Naive thymus-derived CD8-positive, alpha-beta T cell (primary cell): ENCODE measurements around the gene GPR55. TPM values are rescaled to one million over a fixed set of nuclear protein-coding genes. Genes with fewer than 3 reads are reported as not detected.
A peak's percentile ranks its signal among the peaks of the same experiment; 100 is the strongest.

Experiments
- ATAC-seq, 2 donors: fragments of 150-1000 bp; cut with Tn5 transposase in 1 of 2; sonication (Bioruptor Pico), chemical (Tn5 transposase) in 1 of 2; 1 replicate in 1 of 2; 2 replicates in 1 of 2; pipeline ENCODE4 v1.10.0; 2021; ENCODE audit warnings: mild to moderate bottlenecking in 2 of 2, moderate library complexity in 2 of 2
- POLR2A ChIA-PET: fragments of 350-600 bp; sonication (Branson Sonifier 250); formaldehyde crosslinking; loops from one replicate; lab custom pipeline; 2021; ENCODE audit warnings: antibody characterized with exemption; lab: Charles Lee
- DNase-seq, 10 donors: peaks; one replicate each; pipeline versions ENCODE4 v3.0.0 to v3.0.0-alpha.2; 2020 to 2022
- H3K27ac Mint-ChIP-seq, 10 donors: one replicate each; pipeline ENCODE4 v1.8.0; 2020 to 2022; ENCODE audit warnings: mild to moderate bottlenecking in 10 of 10, mixed read lengths in 10 of 10, moderate library complexity in 4 of 10, inconsistent platforms in 1 of 10
- H3K27me3 Mint-ChIP-seq, 5 donors: one replicate each; pipeline ENCODE4 v1.8.0; 2021 to 2022; ENCODE audit warnings: mixed read lengths in 5 of 5
- H3K36me3 Mint-ChIP-seq, 3 donors: one replicate each; pipeline ENCODE4 v1.8.0; 2020 to 2022; ENCODE audit warnings: mixed read lengths in 3 of 3, mild to moderate bottlenecking in 2 of 3, inconsistent platforms in 1 of 3
- H3K4me1 Mint-ChIP-seq, 4 donors: one replicate each; pipeline ENCODE4 v1.8.0; 2021 to 2022; ENCODE audit warnings: mixed read lengths in 4 of 4
- H3K4me3 Mint-ChIP-seq, 10 donors: one replicate each; pipeline ENCODE4 v1.8.0; 2020 to 2022; ENCODE audit warnings: mild to moderate bottlenecking in 10 of 10, mixed read lengths in 10 of 10, moderate library complexity in 6 of 10, inconsistent platforms in 1 of 10
- H3K9me3 Mint-ChIP-seq, 9 donors: one replicate each; pipeline ENCODE4 v1.8.0; 2020 to 2022; ENCODE audit warnings: mixed read lengths in 9 of 9, mild to moderate bottlenecking in 3 of 9, inconsistent platforms in 1 of 9, moderate library complexity in 1 of 9
- polyA plus RNA-seq, 3 donors: library from polyadenylated mRNA; unstranded; fragments of 300-500 nt; fragmentation: Illumina TruSeq; gene quantifications; one replicate each; pipeline ENCODE4 v1.2.3, GENCODE V29; 2021
- total RNA-seq, 8 experiments: library from RNA in 2 of 8; stranded (reverse) in 2 of 8; gene quantifications; one replicate each; pipeline ENCODE4 v1.2.3 and lab custom pipeline; 2021 to 2026

GPR55 gene
- total and polyA plus RNA-seq, 5 experiments from 2014 or later: 1.1 to 10.4 (median 3.2) TPM

DNA sequence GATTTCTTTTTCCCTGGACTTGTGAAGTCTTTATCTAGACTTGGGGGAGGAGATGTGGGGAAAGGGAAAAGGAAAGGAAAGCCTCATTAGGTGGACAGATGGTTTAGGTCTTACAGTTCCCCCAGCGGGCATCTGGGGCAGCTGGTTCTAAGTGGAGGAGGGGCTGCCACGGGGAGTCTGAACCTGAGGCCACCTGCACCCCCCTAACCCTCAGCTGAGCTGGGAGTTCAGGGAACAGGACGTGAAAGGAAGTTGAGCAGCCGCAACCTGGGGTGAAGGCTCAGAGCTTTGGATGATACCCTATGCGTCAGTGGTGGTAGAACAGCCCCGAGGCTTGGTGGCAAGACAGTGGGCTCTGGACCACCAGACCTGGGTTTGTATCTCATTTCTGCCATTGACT lies 33.5 kb downstream of the GPR55 start:
- POLR2A ChIA-PET: no interaction called here
- Mint-ChIP-seq H3K27me3 (peaks cover 0 to 12% (median 2%) of the 10 kb centered on the region in 5 donors), H3K36me3 (peaks cover 0 to 2% (median 0%) of the 10 kb centered on the region in 3 donors), H3K9me3 (no peaks in the 10 kb centered on the region), H3K27ac (peak overlapping the region in 3 of 10 donors; percentile 32 to 67 (median 36)), H3K4me1 (peaks cover 5 to 53% (median 28%) of the 10 kb centered on the region in 4 donors), H3K4me3 (no peak overlapping the region)
- DNase-seq: no peak
- peak in 1 of 2 donors; percentile 40 for ATAC-seq

DNA sequence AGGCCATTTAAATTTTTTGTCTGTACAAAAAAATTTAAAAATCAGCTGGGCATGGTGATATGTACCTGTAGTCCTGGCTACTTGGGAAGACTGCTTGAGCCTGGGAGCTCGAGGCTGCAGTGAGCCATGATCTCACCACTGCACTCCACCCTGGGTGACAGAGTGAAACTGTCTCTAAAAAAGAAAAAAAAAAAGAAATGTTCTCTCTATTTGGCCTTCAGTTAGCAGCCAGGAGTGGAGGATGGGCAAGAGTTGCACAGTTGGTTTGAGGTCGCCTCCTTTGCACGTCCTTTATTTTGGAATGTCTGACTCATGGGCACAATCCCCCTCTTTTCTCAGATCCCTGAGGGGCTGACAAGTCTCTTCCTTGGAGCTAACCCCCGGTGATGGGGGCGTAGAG lies 34.0 kb downstream of the GPR55 start:
- ATAC-seq: no peak
- H3K9me3 Mint-ChIP-seq: no peaks in the 10 kb centered on the region
- H3K27me3 Mint-ChIP-seq: peaks cover 0 to 11% (median 2%) of the 10 kb centered on the region in 5 donors
- POLR2A ChIA-PET: interaction anchor here (1.4 kb wide), 1 partner anchor 13 kb away, joined by 4 read pairs; no protein-coding TSS in a partner anchor
- H3K4me3 Mint-ChIP-seq: no peak overlapping the region
- H3K27ac Mint-ChIP-seq: peak overlapping the region in 3 of 10 donors; percentile 32 to 67 (median 36)
- no peak for DNase-seq
- peaks cover 0 to 2% (median 0%) of the 10 kb centered on the region in 3 donors for H3K36me3 Mint-ChIP-seq
- peaks cover 8 to 55% (median 29%) of the 10 kb centered on the region in 4 donors for H3K4me1 Mint-ChIP-seq

DNA sequence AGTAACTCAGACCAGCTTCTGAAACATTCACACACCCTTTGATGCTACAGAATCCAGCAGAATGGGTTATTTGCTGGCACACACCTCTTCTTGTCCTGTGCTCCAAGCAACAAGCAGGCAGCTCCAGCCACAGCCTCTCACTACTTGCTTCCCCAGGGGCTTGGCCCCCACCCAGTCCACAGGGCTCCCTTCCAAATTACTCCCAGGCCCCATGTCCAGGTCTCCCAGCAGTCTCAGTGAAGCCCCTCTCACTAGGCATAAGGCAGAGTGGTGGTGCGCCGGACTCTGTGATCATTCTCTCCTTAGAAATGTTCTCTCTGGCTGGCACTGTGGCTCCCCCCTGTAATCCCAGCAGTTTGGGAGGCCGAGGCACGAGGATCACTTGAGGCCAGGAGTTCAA lies 34.4 kb downstream of the GPR55 start:
- no peaks in the 10 kb centered on the region for H3K9me3 Mint-ChIP-seq
- POLR2A ChIA-PET: interaction anchor here (1.4 kb wide), 1 partner anchor 13 kb away, joined by 4 read pairs; no protein-coding TSS in a partner anchor
- no peak for ATAC-seq

DNA sequence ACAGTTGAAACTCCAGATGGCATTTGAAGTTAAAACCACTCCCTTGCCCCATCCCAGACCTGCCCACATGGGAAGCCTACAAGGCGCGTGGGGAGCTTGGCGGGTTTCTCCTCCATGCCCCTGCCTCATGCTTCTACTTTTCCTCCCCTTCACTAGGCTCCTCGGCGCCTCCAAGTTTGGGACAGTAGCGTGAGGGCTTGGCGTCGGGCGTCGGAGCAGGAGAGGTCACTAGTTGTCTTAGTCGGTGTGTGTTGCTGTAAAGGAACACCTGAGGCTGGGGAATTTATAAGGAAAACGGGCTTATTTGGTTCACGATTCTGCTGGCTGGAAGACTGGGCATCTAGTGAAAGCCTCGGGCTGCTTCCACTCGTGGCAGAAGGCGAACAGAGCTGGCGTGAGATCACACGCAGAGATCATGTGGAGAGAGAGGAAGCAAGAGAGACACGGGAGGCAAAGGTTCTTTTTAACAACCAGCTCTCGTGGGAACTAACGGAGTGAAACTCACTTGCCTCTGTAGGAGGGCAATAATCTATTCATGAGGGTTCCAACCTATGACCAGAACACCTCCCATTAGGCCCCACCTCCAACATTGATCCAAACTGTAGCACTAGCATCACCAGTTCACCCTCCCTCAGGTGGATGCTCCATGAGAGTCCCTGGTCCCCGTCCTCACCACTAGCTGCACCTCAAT lies 35.0 kb downstream of the GPR55 start:
- no peak overlapping the region for H3K27ac Mint-ChIP-seq
- no peak overlapping the region for H3K4me3 Mint-ChIP-seq

More for the DNA sequence above, 34.4 kb downstream of the GPR55 start:
- Mint-ChIP-seq H3K4me1 (peaks cover 9 to 55% (median 31%) of the 10 kb centered on the region in 4 donors), H3K4me3 (no peak overlapping the region), H3K27me3 (peaks cover 0 to 11% (median 2%) of the 10 kb centered on the region in 5 donors), H3K36me3 (peaks cover 0 to 2% (median 0%) of the 10 kb centered on the region in 3 donors), H3K27ac (peak overlapping the region in 1 of 10 donors; percentile 51)
- DNase-seq: no peak

DNA sequence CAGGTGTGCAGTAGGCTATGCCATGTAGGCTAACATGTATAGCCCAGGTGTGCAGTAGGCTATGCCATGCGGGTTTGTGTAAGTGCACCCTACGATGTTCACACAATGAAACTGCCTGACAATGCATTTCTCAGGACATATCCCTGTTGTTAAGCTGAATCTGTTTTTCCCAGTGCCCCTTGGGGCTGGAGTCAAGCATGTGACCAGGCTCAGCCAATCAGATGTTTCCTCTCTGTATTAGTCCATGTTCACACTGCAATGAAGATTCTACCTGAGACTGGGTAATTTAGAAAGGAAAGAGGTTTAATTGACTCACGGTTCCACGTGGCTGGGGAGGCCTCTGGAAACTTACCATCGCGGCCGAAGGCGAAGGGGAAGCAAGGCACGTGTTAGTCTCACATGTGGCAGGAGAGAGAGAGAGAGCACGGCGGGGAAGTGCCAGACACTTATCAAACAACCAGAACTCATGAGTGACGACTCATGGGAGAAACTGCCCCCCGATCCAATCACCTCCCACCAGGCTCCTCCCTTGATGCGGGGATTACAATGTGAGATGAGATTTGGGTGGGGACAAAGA lies 36.1 kb downstream of the GPR55 start:
- POLR2A ChIA-PET: no interaction called here
- DNase-seq (no peak), ATAC-seq (no peak)
- H3K27ac Mint-ChIP-seq: no peak overlapping the region
- H3K9me3 Mint-ChIP-seq: no peaks in the 10 kb centered on the region
- H3K27me3 Mint-ChIP-seq: peaks cover 0 to 11% (median 2%) of the 10 kb centered on the region in 5 donors
- H3K4me3 Mint-ChIP-seq: no peak overlapping the region
- peaks cover 0 to 2% (median 0%) of the 10 kb centered on the region in 3 donors for H3K36me3 Mint-ChIP-seq
- H3K4me1 Mint-ChIP-seq: peaks cover 5 to 43% (median 22%) of the 10 kb centered on the region in 4 donors

More for the DNA sequence above, 35.0 kb downstream of the GPR55 start:
- H3K4me1 Mint-ChIP-seq: peaks cover 8 to 54% (median 33%) of the 10 kb centered on the region in 4 donors
- POLR2A ChIA-PET: interaction anchor here (1.4 kb wide), 1 partner anchor 12 kb away, joined by 4 read pairs; no protein-coding TSS in a partner anchor
- DNase-seq (no peak), ATAC-seq (no peak)
- H3K27me3 Mint-ChIP-seq: peaks cover 0 to 11% (median 2%) of the 10 kb centered on the region in 5 donors
- H3K36me3 Mint-ChIP-seq: peaks cover 0 to 2% (median 0%) of the 10 kb centered on the region in 3 donors
- H3K9me3 Mint-ChIP-seq: no peaks in the 10 kb centered on the region

DNA sequence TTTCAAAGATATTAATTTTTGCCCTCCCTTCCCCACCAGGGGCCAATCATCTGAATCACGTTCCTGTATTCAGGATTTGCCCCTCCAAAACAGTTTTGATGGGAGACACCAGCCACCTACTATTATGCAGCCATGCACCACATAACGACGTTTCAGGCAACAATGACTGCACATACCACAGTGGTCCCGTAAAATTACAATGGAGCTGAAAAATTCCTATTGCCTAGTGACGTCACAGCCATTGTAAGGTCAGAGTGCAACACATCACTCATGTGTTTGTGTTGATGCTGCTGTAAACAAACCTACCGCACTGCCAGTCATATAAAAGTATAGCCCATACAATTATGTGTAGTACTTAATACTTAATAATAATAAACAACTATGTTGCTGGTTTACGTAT lies 37.7 kb downstream of the GPR55 start:
- H3K27me3 Mint-ChIP-seq: peaks cover 0 to 2% (median under 1%) of the 10 kb centered on the region in 5 donors
- POLR2A ChIA-PET: no interaction called here
- no peak overlapping the region for H3K4me3 Mint-ChIP-seq
- peaks cover 0 to 2% (median 0%) of the 10 kb centered on the region in 3 donors for H3K36me3 Mint-ChIP-seq
- ATAC-seq (no peak), DNase-seq (no peak)
- peaks cover 5 to 39% (median 19%) of the 10 kb centered on the region in 4 donors for H3K4me1 Mint-ChIP-seq
- no peak overlapping the region for H3K27ac Mint-ChIP-seq
- no peaks in the 10 kb centered on the region for H3K9me3 Mint-ChIP-seq

DNA sequence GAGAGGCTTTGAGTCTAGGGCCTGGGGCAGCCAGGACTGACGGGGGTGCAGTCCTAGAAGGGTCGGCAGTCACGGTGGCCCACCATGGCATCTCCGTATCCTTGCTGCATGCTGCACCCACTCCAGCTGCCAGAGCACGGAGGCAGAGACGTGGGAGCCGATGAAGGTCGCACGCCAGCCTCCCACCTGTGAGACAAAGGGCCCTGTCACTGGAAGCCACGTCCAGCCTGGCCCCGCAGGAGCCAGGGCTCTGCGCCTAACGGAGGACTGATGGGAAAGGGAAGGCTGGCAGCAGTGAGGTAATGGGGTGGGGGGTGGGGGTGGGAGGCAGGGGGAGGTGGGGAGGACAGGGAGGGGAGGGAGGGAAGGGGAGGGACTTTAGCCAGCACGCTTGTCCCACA lies 38.4 kb downstream of the GPR55 start:
- POLR2A ChIA-PET: no interaction called here
- peaks cover 0 to 2% (median 0%) of the 10 kb centered on the region in 3 donors for H3K36me3 Mint-ChIP-seq
- ATAC-seq (no peak), DNase-seq (no peak)
- no peak overlapping the region for H3K4me3 Mint-ChIP-seq
- no peaks in the 10 kb centered on the region for H3K9me3 Mint-ChIP-seq
- peak overlapping the region in 1 of 10 donors; percentile 71 for H3K27ac Mint-ChIP-seq
- H3K4me1 Mint-ChIP-seq: peaks cover 5 to 36% (median 17%) of the 10 kb centered on the region in 4 donors
- peaks cover 0 to 2% (median 0%) of the 10 kb centered on the region in 5 donors for H3K27me3 Mint-ChIP-seq

DNA sequence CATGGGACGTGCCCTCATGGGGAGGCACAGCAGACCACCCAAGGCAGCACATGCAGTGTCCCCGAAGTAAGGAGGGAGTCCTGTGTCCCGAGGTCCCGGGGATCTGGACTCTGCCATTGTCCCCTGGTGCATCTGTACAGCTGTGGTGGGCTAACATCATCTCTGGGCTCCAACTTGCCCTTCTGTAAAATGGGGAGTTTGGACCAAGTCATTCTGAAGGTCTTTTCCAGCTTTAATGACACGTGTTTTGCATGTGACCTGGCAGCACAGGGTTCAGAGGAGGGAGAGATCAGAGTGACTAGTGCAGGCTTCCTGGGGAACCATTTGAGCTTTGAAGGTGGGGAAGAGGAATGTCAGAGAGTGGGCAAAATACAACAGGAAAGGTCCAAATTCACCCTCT lies 38.8 kb downstream of the GPR55 start:
- ATAC-seq (no peak), DNase-seq (no peak)
- Mint-ChIP-seq H3K27me3 (peaks cover 0 to 2% (median 0%) of the 10 kb centered on the region in 5 donors), H3K4me1 (peaks cover 5 to 33% (median 13%) of the 10 kb centered on the region in 4 donors), H3K4me3 (no peak overlapping the region), H3K36me3 (no peaks in the 10 kb centered on the region), H3K9me3 (no peaks in the 10 kb centered on the region), H3K27ac (peak overlapping the region in 2 of 10 donors; percentile 6 to 71)
- POLR2A ChIA-PET: interaction anchor here (1.1 kb wide), 1 partner anchor 10 kb away, joined by 3 read pairs; no protein-coding TSS in a partner anchor

DNA sequence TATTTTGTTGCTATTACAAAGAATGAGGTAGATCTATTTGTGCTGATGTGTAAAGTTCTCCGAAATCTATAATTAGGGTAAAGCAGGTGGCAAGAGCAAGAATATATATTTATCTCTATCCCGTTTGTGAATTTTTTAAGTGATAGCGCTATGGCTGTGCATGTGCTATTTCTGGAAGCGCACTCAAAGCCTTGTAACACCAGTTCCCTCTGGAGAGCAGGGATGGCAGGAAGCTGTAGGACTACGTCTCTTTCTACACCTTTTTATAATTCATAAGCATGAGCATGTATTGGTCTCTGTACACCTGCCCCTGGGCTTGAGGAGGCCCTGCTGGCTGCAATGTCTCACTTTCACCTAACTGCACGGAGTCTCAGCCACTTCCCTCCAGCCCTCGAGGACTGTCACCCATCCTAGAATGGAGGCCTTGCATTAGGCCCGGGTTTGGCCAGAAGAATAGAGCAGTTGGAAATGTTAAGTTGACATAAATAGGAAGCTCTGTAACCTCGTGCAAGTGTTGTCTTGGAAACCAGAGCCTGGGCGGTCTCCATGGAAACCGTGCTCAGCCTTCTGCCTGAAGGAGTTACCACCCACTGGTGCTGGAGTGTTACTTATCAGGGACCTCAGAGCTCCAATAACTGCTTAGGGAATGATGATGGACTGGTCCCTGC lies 39.4 kb downstream of the GPR55 start:
- no peaks in the 10 kb centered on the region for H3K36me3 Mint-ChIP-seq
- POLR2A ChIA-PET: interaction anchor here (1.1 kb wide), 1 partner anchor 11 kb away, joined by 3 read pairs; no protein-coding TSS in a partner anchor
- peak overlapping the region in 4 of 10 donors; percentile 6 to 71 (median 56) for H3K27ac Mint-ChIP-seq
- peaks cover 5 to 28% (median 11%) of the 10 kb centered on the region in 4 donors for H3K4me1 Mint-ChIP-seq
- no peak overlapping the region for H3K4me3 Mint-ChIP-seq
- ATAC-seq: peak; percentile 61 to 70
- H3K27me3 Mint-ChIP-seq: peaks cover 0 to 2% (median 0%) of the 10 kb centered on the region in 5 donors
- peak in 2 of 10 donors; percentile 33 to 78 for DNase-seq
- no peaks in the 10 kb centered on the region for H3K9me3 Mint-ChIP-seq

DNA sequence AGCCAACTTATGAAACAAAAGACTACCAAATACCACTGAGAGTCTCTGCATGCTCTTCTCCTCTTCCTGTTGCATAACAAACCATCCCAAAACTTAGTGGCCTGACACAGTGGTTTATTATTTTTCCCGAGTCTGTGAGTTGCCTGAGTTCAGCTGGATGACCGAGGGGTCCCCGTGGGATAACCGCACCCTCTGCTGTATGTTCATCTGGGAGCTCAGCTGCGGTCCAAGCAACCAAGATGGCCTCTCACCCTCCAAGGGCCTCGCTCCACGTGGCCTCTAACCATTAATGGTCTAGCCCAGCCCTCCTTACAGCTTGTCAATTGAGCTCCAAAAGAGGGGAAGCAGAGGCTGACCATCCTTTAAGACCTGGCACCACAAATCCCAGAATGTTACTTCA lies 43.2 kb downstream of the GPR55 start:
- peak overlapping the region in 4 of 10 donors; percentile 10 to 71 (median 38) for H3K27ac Mint-ChIP-seq
- ATAC-seq (no peak), DNase-seq (no peak)
- no peaks in the 10 kb centered on the region for H3K27me3 Mint-ChIP-seq
- H3K9me3 Mint-ChIP-seq: no peaks in the 10 kb centered on the region
- H3K36me3 Mint-ChIP-seq: peaks cover 0 to 12% (median 0%) of the 10 kb centered on the region in 3 donors
- peaks cover 17 to 48% (median 31%) of the 10 kb centered on the region in 4 donors for H3K4me1 Mint-ChIP-seq
- POLR2A ChIA-PET: no interaction called here
- no peak overlapping the region for H3K4me3 Mint-ChIP-seq

DNA sequence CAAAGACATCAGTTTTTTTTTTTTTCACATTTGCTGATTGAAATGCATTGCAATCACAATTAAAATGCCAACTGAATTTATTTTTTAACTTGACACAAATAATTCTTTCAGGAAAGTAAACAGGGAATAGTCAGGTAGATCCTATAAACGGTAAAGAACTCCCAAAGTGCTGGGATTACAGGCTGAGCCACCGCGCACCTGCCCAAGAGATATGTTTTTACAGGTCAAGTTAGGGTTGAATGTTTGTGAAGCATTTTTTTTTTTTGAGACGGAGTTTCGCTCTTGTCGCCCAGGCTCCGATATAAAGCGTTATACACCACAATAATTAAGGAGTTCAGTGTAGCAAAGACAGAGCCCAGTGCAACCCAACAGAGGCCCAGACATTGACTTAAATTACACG lies 45.2 kb downstream of the GPR55 start:
- H3K27me3 Mint-ChIP-seq: no peaks in the 10 kb centered on the region
- DNase-seq: no peak
- H3K9me3 Mint-ChIP-seq: no peaks in the 10 kb centered on the region
- H3K4me1 Mint-ChIP-seq: peaks cover 16 to 52% (median 29%) of the 10 kb centered on the region in 4 donors
- H3K4me3 Mint-ChIP-seq: no peak overlapping the region
- no peak for ATAC-seq
- POLR2A ChIA-PET: no interaction called here
- peak overlapping the region in 3 of 10 donors; percentile 25 to 97 (median 60) for H3K27ac Mint-ChIP-seq
- peaks cover 0 to 20% (median 0%) of the 10 kb centered on the region in 3 donors for H3K36me3 Mint-ChIP-seq

DNA sequence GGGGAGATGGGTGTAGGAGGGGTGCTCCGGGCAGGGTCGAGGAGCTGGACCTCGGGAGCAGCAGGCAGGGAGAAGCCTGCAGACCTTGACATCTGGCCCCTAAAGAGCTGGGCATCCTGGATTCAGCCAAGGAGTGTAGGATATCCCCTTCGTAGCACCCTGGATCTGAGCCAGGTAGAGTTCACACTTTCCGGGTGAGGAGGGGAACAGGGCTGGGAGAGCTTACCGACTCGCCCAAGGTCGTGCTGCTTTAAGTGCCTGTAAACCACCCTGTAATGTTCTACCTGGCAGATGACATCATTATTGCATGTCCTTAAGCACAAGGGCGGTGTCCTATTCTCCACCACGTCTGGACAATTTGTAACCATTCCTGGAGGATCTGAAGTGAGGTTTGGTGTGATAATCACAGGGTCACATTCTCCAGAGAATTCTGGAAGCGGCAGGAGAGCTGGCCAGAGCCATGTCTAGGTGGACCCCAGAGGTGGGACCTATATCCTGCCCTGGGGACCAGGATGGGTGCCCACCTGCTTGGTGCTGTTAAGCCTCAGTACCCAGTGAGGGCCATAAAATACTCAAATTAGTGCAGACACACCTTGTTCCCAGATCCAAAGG lies 45.7 kb downstream of the GPR55 start:
- POLR2A ChIA-PET: interaction anchor here (4.9 kb wide), 1 partner anchor 12 kb away, joined by 62 read pairs; the partner anchor contains the start of gene ITM2C

More for the DNA sequence above, 45.7 kb downstream of the GPR55 start:
- peaks cover 0 to 22% (median 0%) of the 10 kb centered on the region in 3 donors for H3K36me3 Mint-ChIP-seq
- no peaks in the 10 kb centered on the region for H3K9me3 Mint-ChIP-seq
- no peaks in the 10 kb centered on the region for H3K27me3 Mint-ChIP-seq
- peak overlapping the region in 6 of 10 donors; percentile 8 to 97 (median 64) for H3K27ac Mint-ChIP-seq
- ATAC-seq (no peak), DNase-seq (no peak)
- H3K4me1 Mint-ChIP-seq: peaks cover 16 to 57% (median 34%) of the 10 kb centered on the region in 4 donors
- H3K4me3 Mint-ChIP-seq: peak overlapping the region in 4 of 10 donors; percentile 15 to 50 (median 42)
